HG03039 (cell line): ENCODE data around the gene POMGNT1.

Source experiments
- ATAC-seq: cut with Tn5 transposase; IDR thresholded peaks from one replicate; pipeline ENCODE4 v1.9.1; 2021; ENCODE audit warnings: mild to moderate bottlenecking, moderate library complexity; ENCODE audit not compliant: unreplicated experiment

The POMGNT1 gene

GRCh38 chr1:46183926-46184557, 14.2 kb downstream of the POMGNT1 start:
- no peak for ATAC-seq

GRCh38 chr1:46183079-46183847, 15.0 kb downstream of the POMGNT1 start:
- ATAC-seq, result no peak

- ATAC-seq, result no peak
Measured at GRCh38 chr1:46181343-46182260, 16.6 kb downstream of the POMGNT1 start.

GRCh38 chr1:46180082-46180616, 18.1 kb downstream of the POMGNT1 start:
- no peak for ATAC-seq

GRCh38 chr1:46179138-46180081, 18.8 kb downstream of the POMGNT1 start:
- peak; percentile 50 for ATAC-seq

GRCh38 chr1:46176211-46176865, 21.9 kb downstream of the POMGNT1 start, which contains the start of gene P3R3URF:
TSS of gene P3R3URF (minus strand) at chr1:46176488. CDS start at chr1:46176471, 17 bp downstream.
- no peak for ATAC-seq

- no peak for ATAC-seq
Measured at GRCh38 chr1:46175243-46175642, 23.0 kb downstream of the POMGNT1 start.

GRCh38 chr1:46174448-46175231, 23.6 kb downstream of the POMGNT1 start, which contains the start of gene TSPAN1:
TSS of gene TSPAN1 (plus strand) at chr1:46175087. CDS start at chr1:46181108, 6,021 bp downstream.
- no peak for ATAC-seq

GRCh38 chr1:46173361-46173856, 24.8 kb downstream of the POMGNT1 start:
- no peak for ATAC-seq

GRCh38 chr1:46172321-46172720, 25.9 kb downstream of the POMGNT1 start:
- no peak for ATAC-seq

GRCh38 chr1:46171871-46172270, 26.4 kb downstream of the POMGNT1 start:
- no peak for ATAC-seq

- ATAC-seq, result no peak
Measured at GRCh38 chr1:46171351-46171750, 26.9 kb downstream of the POMGNT1 start.

- ATAC-seq, result no peak
Measured at GRCh38 chr1:46169811-46170454, 28.3 kb downstream of the POMGNT1 start.

GRCh38 chr1:46168477-46168876, 29.8 kb downstream of the POMGNT1 start:
- no peak for ATAC-seq

- ATAC-seq, result no peak
Measured at GRCh38 chr1:46166521-46167462, 31.4 kb downstream of the POMGNT1 start.

GRCh38 chr1:46160212-46160611, 38.0 kb downstream of the POMGNT1 start:
- no peak for ATAC-seq

- ATAC-seq, result no peak
Measured at GRCh38 chr1:46159516-46159915, 38.7 kb downstream of the POMGNT1 start.
